Activated naive CD4-positive, alpha-beta T cell (primary cell): ENCODE results near the gene YBX1.
"Not testable (repeated sequence)": the region's sequence is repeated elsewhere in the genome, so short reads cannot be mapped to it uniquely, and the experiment has no call there.

Source experiments
- DNase-seq, 4 experiments: peaks; one replicate each; lab custom pipeline; 2025; lab: John Stamatoyannopoulos, UW

Gene YBX1

DNA sequence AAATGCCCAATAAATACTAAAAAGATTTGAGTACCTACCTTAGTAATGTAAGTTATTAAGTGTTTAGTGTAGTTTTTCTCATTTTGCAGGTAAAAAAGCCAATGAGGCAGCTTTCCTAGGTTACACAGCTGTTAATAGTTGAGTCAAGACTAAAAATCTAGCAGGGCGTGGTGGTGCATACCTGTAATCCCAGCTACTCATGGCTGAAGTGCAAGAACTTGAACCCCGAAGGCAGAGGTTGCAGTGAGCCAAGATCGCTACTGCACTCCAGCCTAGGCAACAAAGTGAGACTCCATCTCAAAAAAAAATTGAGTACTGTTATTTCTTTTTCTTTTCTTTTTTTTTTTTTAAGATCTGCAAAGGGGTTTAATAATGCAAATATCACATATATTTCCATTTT lies 7.7 kb downstream of the YBX1 start:
- no peak for DNase-seq

DNA sequence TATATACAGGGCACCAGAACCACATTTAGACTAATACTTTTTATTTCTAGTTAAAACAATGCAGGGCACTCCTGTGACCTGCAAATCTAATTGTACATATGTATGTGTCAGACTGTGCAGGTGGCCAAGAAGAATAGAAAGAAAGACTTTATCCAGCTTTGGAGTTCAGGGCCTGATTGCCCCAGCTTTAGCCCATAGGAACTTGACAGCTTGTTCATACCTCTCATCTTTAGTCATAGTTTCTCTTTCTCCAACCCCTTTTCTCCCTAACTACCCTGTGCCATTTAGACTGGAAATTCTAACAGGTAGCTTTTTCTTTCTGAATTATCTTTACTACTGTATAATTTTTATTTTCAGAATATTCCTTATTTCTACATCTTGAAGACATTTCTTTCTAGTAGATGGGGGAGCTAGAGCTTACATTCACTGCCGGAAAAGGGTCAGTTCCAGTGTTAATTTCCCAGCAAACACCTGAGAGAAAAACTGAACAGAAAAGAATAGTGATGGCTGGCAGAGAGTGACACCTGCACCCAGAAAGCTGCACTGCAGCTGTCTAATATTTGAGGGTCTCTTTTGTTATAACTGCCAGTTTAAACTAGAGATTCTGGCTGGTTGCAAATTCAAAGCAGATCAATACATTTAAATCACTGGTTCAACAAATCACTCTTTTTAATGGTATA lies 8.4 kb downstream of the YBX1 start:
- DNase-seq = no peak

DNA sequence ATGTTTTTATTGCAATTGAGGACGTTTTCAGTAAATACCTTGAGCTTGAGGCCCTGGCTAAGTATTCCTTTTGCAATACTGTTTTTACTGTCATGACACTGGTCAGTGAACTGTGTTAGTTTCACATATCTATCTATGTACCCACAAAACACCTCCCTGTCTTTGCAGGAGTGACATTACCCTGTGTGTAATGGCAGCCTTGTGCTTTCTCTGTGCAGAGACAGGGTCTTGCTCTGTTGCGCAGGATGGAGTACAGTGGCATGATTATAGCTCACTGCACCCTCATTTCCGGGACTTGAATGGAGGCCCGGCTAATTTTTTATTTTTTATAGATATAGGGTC lies 8.9 kb downstream of the YBX1 start:
- no peak for DNase-seq

GRCh38 chr1:42692461-42692860 lies 10.2 kb downstream of the YBX1 start:
- DNase-seq = no peak

GRCh38 chr1:42692911-42693310 lies 10.7 kb downstream of the YBX1 start:
- no peak for DNase-seq

DNA sequence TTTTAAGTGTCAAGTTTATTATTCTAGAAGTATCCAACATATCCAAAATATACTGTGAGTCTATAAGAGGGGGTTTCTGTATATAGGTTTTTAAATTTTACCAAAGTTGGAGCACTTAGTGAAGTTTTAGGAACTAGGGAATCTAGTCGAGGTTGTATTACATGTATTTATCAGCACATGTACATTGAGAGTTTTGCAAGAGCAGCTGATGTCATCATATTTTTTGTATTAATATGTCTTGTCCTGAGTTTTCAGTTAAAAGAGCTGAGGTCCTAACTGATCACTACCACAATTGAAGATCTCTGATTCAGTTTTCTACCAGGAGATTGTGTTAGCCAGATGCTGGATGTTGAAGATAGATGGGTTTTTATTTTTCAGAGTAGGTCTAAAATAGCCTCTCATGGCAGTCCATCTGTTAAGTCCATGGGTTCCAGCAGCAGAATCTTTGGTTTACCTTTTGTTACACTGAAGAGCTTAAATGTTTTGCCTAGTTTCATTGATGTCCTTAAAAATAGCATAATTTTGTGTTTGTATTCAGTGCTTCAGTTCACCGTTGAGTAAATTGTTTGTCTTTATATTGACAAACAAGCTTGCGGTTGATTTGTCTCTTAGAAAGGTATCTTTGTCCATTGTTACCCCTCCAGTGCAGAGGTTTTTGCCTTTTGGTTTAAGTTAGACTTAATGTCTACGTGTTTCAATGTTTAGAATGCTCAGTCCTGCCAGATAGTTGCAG lies 16.0 kb downstream of the YBX1 start:
- DNase-seq = no peak

DNA sequence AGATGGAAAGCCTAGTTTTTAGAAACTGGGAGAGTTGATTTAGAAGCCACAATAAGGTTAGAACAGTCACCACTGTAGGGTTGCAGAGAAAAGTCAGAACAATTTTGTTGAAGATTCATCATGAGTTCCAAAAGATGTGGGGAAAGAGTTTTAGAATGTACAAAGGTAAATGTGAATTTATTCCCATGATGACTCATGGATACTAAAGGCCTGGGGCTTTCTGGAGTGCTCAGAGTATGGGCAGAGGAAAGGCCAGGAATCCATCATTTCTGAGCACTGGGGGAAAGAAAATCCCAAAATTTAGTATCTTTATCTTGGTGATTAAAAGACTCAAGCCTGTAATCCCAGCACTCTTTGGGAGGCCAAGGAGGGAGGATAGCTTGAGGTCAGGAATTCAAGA lies 17.8 kb downstream of the YBX1 start:
- DNase-seq = no peak

DNA sequence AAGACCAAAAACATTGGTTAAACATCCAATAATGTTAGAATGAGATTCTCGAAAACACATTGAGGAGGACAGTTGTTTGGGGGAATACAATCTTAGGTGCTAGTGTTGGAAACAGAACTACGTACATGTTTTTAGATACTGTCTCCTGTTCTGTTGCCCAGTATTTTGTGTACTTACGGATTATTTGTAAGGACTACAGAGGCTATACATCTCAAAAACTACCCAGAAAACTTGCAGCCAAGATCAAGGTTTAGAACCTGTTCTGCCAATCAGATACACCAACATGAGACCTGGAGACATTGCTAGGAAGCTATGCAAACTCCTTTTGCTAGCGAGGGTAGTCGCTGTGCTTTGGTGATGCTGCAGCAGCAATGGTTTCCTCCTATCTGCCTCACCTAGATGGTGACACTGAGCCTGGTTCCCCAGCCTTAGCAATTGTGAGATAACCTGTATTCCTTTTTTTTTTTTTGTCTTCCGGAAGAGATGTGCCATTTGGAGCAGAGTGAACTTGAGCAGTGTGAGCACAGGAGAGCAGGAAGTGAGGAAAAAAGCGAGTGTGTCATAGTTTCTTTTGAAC lies 21.8 kb downstream of the YBX1 start:
- DNase-seq = no peak

- not testable (repeated sequence) for DNase-seq
Measured at GRCh38 chr1:42712808-42713207, 30.6 kb downstream of the YBX1 start.

- DNase-seq = no peak
Measured at GRCh38 chr1:42713293-42713692, 31.1 kb downstream of the YBX1 start.

- not testable (repeated sequence) for DNase-seq
Measured at GRCh38 chr1:42714441-42714840, 32.2 kb downstream of the YBX1 start.

DNA sequence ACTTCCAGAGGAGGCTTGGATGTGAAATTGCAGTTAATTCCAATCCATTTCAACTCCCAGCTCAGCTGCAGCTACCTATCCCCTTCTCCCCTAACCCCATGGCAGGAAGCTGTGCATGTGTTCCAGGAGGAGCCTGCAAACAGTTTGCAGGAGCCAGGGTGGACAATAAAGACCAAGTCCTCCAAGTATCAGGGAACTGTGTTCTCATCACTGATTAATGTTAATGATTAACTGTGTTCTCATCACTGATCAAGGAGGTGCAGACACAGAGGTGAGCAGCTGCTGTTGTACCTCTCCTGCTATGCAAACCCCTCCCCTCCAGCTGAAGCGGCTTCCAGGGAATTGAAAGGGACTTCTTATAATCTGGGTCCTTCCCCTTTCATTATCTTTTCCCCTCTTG lies 38.6 kb downstream of the YBX1 start:
- no peak for DNase-seq

GRCh38 chr1:42721926-42722325 lies 39.7 kb downstream of the YBX1 start:
- no peak for DNase-seq

GRCh38 chr1:42722403-42722802 lies 40.2 kb downstream of the YBX1 start:
- DNase-seq = not testable (repeated sequence)

- no peak for DNase-seq
Measured at GRCh38 chr1:42723511-42723910, 41.3 kb downstream of the YBX1 start.

- DNase-seq = not testable (repeated sequence)
Measured at GRCh38 chr1:42725820-42726219, 43.6 kb downstream of the YBX1 start.

DNA sequence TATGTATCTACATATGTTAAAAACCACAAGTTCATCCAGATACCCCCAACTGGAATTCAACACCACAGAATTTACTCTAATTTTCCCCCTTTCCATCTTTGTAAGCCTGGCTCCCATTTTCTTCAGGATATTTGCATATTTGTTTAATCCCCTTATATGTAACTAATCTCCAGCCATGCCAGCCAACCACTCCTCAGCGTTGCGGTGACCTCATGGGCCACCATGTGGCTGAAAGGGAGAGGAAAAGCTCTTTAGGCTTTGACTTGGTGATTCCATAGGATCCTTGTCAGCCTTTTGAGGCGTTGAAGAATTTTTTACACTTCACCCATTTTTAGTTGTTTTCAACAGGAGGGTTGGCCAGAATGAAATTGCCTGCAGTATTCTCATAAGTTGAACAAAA lies 47.8 kb downstream of the YBX1 start:
- no peak for DNase-seq

DNA sequence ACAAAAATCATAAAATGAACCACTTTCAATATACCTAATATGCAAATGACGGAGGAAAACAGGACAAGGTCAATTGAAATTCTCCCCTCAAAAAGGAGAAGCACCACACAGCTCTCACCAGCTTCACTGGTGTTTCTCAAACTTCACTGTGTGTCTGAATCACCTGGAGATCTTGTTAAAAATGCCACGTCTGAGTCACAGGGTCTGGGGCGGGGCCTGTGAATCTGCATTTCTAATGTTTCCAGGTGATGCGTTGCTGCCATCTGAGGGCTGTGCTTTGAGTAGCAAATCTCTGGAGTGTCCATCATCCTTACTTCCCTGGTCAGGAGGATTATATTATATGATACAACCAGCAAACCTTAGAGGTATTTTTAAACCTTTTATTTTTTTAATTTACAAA lies 48.8 kb downstream of the YBX1 start:
- no peak for DNase-seq

DNA sequence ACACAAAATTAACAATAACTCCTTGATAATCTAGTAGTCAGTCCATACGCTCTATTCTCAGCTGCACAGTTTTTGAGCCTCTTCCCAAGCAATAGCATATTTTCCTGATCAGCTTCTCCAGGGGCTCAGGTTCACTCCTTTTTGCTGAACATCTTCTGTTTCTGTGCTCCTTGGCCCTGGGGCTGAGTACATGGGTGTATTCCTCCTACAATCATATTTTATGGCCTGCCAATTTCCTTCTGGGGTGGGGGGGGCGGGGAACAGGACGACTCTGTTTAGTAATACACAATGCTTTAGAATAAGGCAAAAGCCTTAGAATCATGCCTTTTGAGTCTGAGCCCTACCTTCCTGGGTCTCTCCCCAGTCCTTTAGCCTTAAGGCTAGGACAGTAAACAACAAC lies 49.4 kb downstream of the YBX1 start:
- DNase-seq = no peak

GRCh38 chr1:42732126-42732680 lies 50.0 kb downstream of the YBX1 start:
- no peak for DNase-seq

DNA sequence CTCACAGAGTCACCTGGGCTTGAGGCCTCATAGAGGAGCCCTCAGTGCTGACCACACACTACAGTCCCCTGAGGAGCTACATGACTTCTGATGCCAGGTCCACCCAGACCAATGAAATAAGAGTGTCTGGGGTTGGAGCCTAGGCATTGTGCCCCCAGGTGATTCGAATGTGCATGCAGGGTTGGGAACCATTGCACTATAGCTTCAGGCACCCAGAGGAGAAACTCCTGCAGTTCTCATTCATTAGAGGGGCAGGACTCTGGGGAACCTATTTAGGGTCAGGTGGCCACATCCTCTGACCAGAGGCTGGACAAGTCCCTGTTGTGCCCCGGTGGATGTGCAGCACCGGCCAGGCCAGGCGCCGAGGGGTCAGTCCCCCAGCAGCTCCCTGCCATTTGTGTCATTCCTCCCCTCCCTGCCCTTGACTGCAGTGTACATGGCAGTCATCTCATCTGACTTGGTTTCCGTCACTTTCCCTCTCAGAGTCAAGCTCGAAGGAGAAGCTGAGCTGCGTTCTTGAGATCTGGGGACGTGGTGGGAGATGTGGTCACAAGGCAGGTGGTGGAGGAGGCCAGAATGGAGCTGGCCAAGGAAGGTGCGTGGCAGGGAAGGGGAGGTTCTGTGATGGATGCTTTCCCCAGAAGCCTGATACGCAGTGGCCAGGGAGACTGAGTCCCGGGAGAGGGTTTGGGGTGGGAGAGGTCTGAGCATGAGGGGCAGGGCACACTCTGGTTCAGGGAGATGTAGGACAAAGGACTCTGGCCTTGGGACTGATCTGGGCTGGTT lies 51.4 kb downstream of the YBX1 start:
- DNase-seq = no peak
